Effector memory CD8-positive, alpha-beta T cell (primary cell): Measurements from ENCODE around the gene ZMIZ1.
"Not testable (repeated sequence)": the region's sequence is repeated elsewhere in the genome, so short reads cannot be mapped to it uniquely, and the experiment has no call there.

Experiments used
- ATAC-seq: fragments of 150-1000 bp; cut with Tn5 transposase; replicated peaks from 2 replicates; pipeline ENCODE4 v1.10.0; 2021; ENCODE audit warnings: mild to moderate bottlenecking, moderate library complexity
- DNase-seq, 3 experiments: peaks; one replicate each; pipeline ENCODE4 v3.0.0; 2021
- H3K27ac Mint-ChIP-seq, 2 donors: one replicate each; pipeline ENCODE4 v1.8.0; 2022; ENCODE audit warnings: mild to moderate bottlenecking in 2 of 2, mixed read lengths in 2 of 2, moderate library complexity in 2 of 2
- H3K27me3 Mint-ChIP-seq, 2 donors: one replicate each; pipeline ENCODE4 v1.8.0; 2022; ENCODE audit warnings: mixed read lengths in 2 of 2
- H3K36me3 Mint-ChIP-seq: one replicate; pipeline ENCODE4 v1.8.0; 2022; ENCODE audit warnings: mild to moderate bottlenecking, moderate library complexity, mixed read lengths; ENCODE audit not compliant: insufficient read depth
- H3K4me1 Mint-ChIP-seq, 2 donors: one replicate each; pipeline ENCODE4 v1.8.0; 2022; ENCODE audit warnings: low read depth in 2 of 2, mixed read lengths in 2 of 2
- H3K4me3 Mint-ChIP-seq, 2 donors: one replicate each; pipeline ENCODE4 v1.8.0; 2022; ENCODE audit warnings: mild to moderate bottlenecking in 2 of 2, mixed read lengths in 2 of 2, moderate library complexity in 2 of 2
- H3K9me3 Mint-ChIP-seq, 2 donors: one replicate each; pipeline ENCODE4 v1.8.0; 2022; ENCODE audit warnings: mixed read lengths in 2 of 2

ZMIZ1 gene

GRCh38 chr10:79331709-79332108 lies 262.9 kb downstream of the ZMIZ1 start:
- peak overlapping the region; percentile 78 to 82 for H3K27ac Mint-ChIP-seq
- H3K36me3 Mint-ChIP-seq = no peaks in the 10 kb centered on the region
- peak; percentile 96 for ATAC-seq
- no peaks in the 10 kb centered on the region for H3K9me3 Mint-ChIP-seq
- H3K27me3 Mint-ChIP-seq = no peaks in the 10 kb centered on the region
- DNase-seq = peak; percentile 38 to 42 (median 41)
- peaks cover 7 to 16% of the 10 kb centered on the region in 2 donors for H3K4me1 Mint-ChIP-seq
- peak overlapping the region in 1 of 2 donors; percentile 11 for H3K4me3 Mint-ChIP-seq

GRCh38 chr10:79332610-79333315 lies 264.0 kb downstream of the ZMIZ1 start:
- H3K4me1 Mint-ChIP-seq = peaks cover 7 to 16% of the 10 kb centered on the region in 2 donors
- not testable (repeated sequence) for DNase-seq, H3K27ac Mint-ChIP-seq, H3K9me3 Mint-ChIP-seq, ATAC-seq, H3K27me3 Mint-ChIP-seq, H3K4me3 Mint-ChIP-seq, H3K36me3 Mint-ChIP-seq

GRCh38 chr10:79333513-79333912 lies 264.7 kb downstream of the ZMIZ1 start:
- Mint-ChIP-seq H3K27ac (peak overlapping the region in 1 of 2 donors; percentile 25), H3K4me1 (peaks cover 7 to 16% of the 10 kb centered on the region in 2 donors), H3K9me3 (no peaks in the 10 kb centered on the region), H3K27me3 (no peaks in the 10 kb centered on the region), H3K36me3 (no peaks in the 10 kb centered on the region), H3K4me3 (no peak overlapping the region)
- ATAC-seq (no peak), DNase-seq (no peak)

DNA sequence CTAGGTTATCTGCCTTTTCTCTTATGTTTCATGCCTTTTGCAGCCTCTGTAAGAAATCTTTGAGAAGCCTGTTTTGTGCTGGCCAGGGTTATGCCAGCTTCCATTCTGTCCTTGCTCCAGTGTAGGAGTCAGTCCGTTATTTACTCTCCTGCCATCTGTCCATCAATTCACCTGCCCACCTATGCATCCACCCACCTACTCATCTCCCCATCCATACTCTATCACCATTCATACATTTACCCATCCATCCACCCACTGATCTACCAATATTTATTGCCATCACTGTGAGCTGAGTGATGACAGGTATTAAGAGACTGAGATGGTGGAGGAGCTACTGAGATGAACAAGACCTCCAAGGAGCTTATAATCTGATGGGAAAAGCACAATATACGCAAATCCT lies 265.8 kb downstream of the ZMIZ1 start:
- no peak overlapping the region for H3K4me3 Mint-ChIP-seq
- H3K27ac Mint-ChIP-seq = no peak overlapping the region
- H3K36me3 Mint-ChIP-seq = no peaks in the 10 kb centered on the region

DNA sequence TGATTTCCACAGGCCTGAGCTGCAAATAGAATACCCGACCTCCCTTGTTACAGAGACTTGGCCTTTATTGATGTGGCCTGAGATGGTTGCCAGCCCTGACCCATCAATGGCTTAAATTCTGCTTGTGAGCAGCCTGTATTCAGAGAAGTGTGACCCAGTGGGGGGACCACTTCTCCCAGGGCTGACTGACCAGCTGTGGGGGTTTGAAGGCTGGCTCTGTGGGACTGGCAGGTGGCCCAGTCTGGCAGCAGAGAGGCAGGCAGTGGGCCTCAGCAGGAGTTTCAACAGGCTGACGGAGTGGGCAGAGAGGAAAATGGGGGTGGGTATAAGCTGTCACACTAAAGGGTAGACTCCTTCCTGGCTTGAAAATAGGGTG lies 266.3 kb downstream of the ZMIZ1 start:
- ATAC-seq = no peak
- H3K4me3 Mint-ChIP-seq = no peak overlapping the region
- peaks cover 7 to 16% of the 10 kb centered on the region in 2 donors for H3K4me1 Mint-ChIP-seq
- H3K27me3 Mint-ChIP-seq = no peaks in the 10 kb centered on the region
- DNase-seq = no peak
- H3K27ac Mint-ChIP-seq = peak overlapping the region in 1 of 2 donors; percentile 31
- peaks cover 1% of the 10 kb centered on the region for H3K36me3 Mint-ChIP-seq
- no peaks in the 10 kb centered on the region for H3K9me3 Mint-ChIP-seq

More for the DNA sequence above, 265.8 kb downstream of the ZMIZ1 start:
- no peaks in the 10 kb centered on the region for H3K27me3 Mint-ChIP-seq
- no peaks in the 10 kb centered on the region for H3K9me3 Mint-ChIP-seq
- H3K4me1 Mint-ChIP-seq = peaks cover 7 to 16% of the 10 kb centered on the region in 2 donors
- no peak for ATAC-seq
- DNase-seq = no peak

GRCh38 chr10:79335470-79336235 lies 266.9 kb downstream of the ZMIZ1 start:
- no peak overlapping the region for H3K4me3 Mint-ChIP-seq
- peak overlapping the region; percentile 31 to 79 for H3K27ac Mint-ChIP-seq
- no peaks in the 10 kb centered on the region for H3K27me3 Mint-ChIP-seq
- H3K36me3 Mint-ChIP-seq = peaks cover 2% of the 10 kb centered on the region
- H3K4me1 Mint-ChIP-seq = peaks cover 7 to 17% of the 10 kb centered on the region in 2 donors
- DNase-seq (no peak), ATAC-seq (no peak)
- no peaks in the 10 kb centered on the region for H3K9me3 Mint-ChIP-seq

GRCh38 chr10:79336276-79336675 lies 267.5 kb downstream of the ZMIZ1 start:
- DNase-seq = no peak
- ATAC-seq = no peak
- Mint-ChIP-seq H3K4me3 (no peak overlapping the region), H3K9me3 (no peaks in the 10 kb centered on the region), H3K27me3 (no peaks in the 10 kb centered on the region), H3K4me1 (peaks cover 7 to 19% of the 10 kb centered on the region in 2 donors), H3K27ac (peak overlapping the region in 1 of 2 donors; percentile 79), H3K36me3 (peaks cover 2% of the 10 kb centered on the region)

GRCh38 chr10:79336739-79337138 lies 268.0 kb downstream of the ZMIZ1 start:
- Mint-ChIP-seq H3K27ac (peak overlapping the region in 1 of 2 donors; percentile 1), H3K9me3 (no peaks in the 10 kb centered on the region)
- no peak for ATAC-seq

DNA sequence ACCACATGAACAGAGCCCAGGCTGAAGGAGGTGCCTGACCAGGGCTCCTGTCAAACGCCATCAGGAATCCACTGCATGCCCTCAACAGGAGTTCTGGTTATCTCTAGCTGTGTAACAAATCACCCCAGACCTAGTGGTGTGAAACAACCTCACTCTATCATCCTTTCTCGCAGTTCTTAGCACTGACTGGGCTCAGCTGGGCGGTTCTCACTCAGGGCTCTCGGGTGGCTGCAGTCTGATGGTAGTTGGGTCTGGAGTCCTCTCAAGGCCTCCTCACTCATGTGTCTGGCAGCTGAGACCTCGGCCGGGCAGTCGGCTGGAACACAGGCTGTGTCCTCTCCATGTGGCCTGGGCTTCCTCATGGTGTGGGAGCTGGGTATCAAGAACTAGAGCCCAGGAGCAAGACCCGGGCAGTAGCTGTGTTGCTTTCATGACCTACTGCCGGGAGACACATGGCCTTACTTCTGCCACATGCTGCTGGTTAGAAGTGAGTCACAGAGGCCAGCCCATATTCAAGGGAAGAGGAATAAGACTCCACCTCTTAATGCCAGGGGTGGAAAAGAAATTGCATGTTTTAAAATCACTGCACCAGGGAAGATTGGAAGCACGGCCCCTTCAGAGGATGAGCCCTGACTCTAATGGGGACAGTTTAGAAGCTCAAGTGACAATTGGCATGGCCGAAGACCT lies 269.2 kb downstream of the ZMIZ1 start:
- not testable (repeated sequence) for H3K27ac Mint-ChIP-seq, DNase-seq, H3K36me3 Mint-ChIP-seq, H3K27me3 Mint-ChIP-seq, ATAC-seq, H3K9me3 Mint-ChIP-seq, H3K4me3 Mint-ChIP-seq
- H3K4me1 Mint-ChIP-seq = peaks cover 0 to 12% of the 10 kb centered on the region in 2 donors

More at GRCh38 chr10:79336739-79337138, 268.0 kb downstream of the ZMIZ1 start:
- peaks cover 3 to 15% of the 10 kb centered on the region in 2 donors for H3K4me1 Mint-ChIP-seq
- H3K27me3 Mint-ChIP-seq = no peaks in the 10 kb centered on the region
- H3K4me3 Mint-ChIP-seq = no peak overlapping the region
- DNase-seq = no peak
- peaks cover 2% of the 10 kb centered on the region for H3K36me3 Mint-ChIP-seq

DNA sequence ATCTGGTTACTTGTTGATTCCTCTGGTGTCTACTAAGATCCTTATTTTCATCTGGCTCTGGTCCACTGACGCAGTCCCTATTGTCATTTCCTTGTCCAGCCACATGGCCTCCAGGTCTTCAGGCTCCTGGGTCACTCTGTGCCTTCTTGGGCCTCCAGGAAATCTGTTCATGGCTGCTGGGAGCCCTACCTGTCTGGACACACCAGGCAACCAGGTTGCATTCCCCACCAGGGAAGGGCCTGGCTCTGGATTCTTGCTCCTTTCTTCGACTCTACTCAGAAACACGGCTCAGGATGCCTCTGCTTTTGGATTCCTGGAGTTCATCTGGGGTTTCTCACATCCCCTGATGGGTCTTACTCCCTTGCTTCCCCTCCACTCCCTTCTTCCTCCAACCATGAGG lies 270.5 kb downstream of the ZMIZ1 start:
- DNase-seq (no peak), ATAC-seq (no peak)
- Mint-ChIP-seq H3K27ac (no peak overlapping the region), H3K27me3 (no peaks in the 10 kb centered on the region), H3K36me3 (peaks cover 2% of the 10 kb centered on the region), H3K9me3 (no peaks in the 10 kb centered on the region), H3K4me3 (no peak overlapping the region), H3K4me1 (peaks cover 7 to 24% of the 10 kb centered on the region in 2 donors)

DNA sequence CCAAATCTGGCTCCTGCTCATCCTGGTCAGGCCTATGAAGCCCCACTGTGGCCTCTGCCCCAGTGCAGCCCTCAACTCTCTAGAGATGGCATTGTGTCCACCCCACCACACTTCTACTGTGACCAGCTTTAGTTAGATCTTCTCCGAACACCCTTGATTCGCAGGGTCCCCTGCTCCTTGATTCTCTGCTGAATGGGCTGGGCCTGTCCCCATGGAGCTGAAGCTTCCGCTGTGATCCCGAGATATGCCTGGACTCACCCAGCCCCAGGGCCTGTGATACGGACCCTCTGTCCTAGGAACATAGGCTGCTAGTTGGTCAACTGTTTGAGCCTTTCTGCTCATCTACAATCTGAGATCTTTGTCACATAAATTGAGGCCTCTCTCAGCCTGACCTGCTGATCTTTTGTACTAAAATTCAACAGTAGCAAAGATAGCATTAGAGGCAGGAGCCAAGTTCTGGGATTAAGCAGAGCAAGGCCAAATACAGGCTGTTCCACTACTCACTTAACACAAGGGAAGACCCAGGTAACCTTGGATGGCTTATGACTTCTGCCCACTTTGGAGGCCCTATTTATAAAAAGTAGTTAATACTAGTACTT lies 272.0 kb downstream of the ZMIZ1 start:
- no peaks in the 10 kb centered on the region for H3K9me3 Mint-ChIP-seq
- ATAC-seq (no peak), DNase-seq (no peak)
- no peak overlapping the region for H3K4me3 Mint-ChIP-seq
- peaks cover 7 to 26% of the 10 kb centered on the region in 2 donors for H3K4me1 Mint-ChIP-seq
- peaks cover 2% of the 10 kb centered on the region for H3K36me3 Mint-ChIP-seq
- H3K27ac Mint-ChIP-seq = peak overlapping the region in 1 of 2 donors; percentile 9
- H3K27me3 Mint-ChIP-seq = no peaks in the 10 kb centered on the region

GRCh38 chr10:79342295-79342761 lies 273.6 kb downstream of the ZMIZ1 start:
- Mint-ChIP-seq H3K9me3 (no peaks in the 10 kb centered on the region), H3K27me3 (no peaks in the 10 kb centered on the region), H3K4me3 (no peak overlapping the region), H3K4me1 (peaks cover 7 to 20% of the 10 kb centered on the region in 2 donors), H3K36me3 (peaks cover 6% of the 10 kb centered on the region), H3K27ac (no peak overlapping the region)
- ATAC-seq (no peak), DNase-seq (no peak)
